NCI-H1417 treated with DMSO at 0.1 percent for 48 hours (cell line): ENCODE results near the gene NPY4R.
"Not testable (repeated sequence)": the region's sequence is repeated elsewhere in the genome, so short reads cannot be mapped to it uniquely, and the experiment has no call there.

Experiments used
- DNase-seq: peaks from one replicate; lab custom pipeline; 2025; lab: John Stamatoyannopoulos, UW

Gene NPY4R, protein sequence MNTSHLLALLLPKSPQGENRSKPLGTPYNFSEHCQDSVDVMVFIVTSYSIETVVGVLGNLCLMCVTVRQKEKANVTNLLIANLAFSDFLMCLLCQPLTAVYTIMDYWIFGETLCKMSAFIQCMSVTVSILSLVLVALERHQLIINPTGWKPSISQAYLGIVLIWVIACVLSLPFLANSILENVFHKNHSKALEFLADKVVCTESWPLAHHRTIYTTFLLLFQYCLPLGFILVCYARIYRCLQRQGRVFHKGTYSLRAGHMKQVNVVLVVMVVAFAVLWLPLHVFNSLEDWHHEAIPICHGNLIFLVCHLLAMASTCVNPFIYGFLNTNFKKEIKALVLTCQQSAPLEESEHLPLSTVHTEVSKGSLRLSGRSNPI

DNA sequence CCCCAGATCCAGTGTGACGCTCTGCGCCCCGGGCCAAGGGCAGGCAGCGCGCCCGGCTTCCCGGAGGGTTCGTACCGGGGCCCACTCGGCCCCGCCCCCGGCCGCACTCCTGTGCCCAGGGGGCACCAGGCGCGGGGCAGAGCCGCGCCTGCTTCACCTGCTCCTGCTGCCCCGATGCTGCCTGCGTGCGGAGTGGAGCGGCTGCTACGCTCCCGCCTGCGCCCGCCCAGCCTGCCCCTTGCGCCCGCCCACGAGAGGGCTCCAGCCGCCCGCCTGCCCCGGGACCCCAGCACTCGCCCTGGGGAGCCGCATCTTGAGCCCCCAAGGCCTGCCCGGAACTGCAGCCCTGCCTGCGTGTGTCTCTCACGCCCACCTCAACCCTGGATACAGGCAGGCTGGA, at the start of gene NPY4R:
Gene NPY4R, minus strand, starts transcription at position 194 of the 400 bp plus-strand sequence. CDS start 3,323 bp downstream, outside the sequence.
- not testable (repeated sequence) for DNase-seq

DNA sequence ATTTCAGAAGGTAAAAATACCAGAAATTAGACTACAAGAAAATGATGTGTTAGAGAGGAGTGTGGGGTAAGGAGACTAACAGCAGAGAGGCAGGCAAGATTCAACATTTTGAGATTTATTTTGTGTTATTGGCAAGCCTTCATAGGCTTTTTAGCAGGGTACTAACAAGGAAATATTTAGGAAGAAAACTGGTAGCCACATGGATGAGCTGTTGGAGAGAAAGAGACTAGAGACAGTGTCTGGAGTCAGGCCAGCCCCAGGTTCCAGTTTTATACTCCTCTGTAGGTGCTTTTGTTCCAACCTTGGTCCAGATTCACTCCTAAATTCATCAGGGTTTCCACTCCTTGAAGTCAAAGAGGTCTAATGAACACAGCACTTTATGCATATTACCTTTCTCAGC, 49.6 kb upstream of the NPY4R start:
- DNase-seq, result no peak

DNA sequence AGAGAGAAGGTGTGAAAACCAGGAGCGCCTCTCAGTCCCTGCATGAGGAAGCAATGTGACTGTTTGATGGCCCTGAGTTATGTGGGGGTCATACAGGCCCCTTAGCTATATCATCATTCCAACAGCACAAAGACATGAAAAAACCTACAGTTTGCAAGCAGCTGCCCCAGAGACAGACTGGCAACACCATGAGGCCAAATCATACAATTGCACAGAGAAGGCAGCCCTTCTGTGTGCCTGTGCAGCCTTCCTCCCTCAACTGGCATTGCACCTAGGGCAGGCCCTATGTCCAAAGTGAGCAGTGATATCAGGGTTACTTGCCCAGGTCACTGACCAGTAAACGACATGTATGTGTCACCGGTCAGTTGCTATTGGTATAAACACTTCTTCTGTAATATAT, 49.1 kb upstream of the NPY4R start:
- DNase-seq, result no peak

DNA sequence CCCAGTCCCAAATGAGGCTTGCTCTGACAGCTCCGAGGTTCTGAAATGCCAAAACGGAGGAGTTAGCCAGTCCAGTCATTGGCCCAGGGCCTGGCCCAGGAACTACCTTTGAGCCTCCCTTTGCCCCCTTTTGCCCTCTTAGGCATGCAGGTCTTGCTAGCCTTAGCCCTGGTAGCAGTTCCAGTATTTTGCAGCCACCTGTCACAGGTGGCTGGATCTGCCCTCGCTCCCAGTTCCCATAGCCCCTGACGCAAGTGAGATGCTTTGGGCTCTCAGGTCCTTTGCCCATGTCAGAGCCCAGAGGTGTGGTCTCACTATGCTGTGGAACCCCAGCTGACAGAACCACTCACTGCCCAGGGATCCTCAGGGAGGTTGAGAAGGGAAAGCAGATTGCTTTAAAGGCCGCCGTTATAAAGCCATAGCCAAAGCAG, 48.7 kb upstream of the NPY4R start:
- DNase-seq, result no peak

DNA sequence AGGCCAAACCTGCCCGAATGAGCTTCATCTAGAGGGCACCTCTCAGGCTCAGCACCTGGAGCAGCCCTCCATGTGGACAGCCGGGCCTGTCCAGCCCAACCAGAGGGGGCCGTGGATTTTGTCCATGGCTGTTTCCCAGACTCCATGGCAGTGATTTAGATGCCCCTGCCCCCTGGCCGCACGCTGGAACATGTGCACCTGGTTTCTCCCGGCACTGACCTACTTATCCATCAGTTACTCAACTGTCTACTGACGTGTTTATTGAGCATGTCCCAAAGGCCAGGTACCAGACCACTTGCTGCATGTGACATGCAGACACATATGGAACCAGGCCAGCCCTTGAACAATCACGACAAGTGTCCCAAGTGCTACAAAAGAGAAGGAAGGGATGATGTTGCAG, 47.6 kb upstream of the NPY4R start:
- DNase-seq, result not testable (repeated sequence)

DNA sequence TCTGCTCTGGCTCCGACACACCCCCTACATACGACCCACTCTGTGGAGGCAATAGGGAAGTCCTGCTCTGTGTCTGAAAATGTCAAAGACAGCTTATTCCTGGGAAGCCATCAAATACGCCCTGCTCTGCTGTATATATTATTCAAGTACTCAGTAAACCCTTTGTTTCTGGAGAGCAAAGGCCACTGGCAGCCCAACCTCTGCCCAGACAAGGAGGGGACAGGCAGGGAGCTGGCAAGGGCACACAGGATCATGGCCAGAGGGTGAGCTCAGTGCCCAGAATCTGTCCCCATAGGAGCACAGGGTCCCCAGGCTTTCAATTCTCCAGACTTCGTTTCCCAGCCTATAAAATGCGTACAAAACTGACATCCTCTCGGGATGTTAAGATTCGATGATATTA, 47.0 kb upstream of the NPY4R start:
- not testable (repeated sequence) for DNase-seq

DNA sequence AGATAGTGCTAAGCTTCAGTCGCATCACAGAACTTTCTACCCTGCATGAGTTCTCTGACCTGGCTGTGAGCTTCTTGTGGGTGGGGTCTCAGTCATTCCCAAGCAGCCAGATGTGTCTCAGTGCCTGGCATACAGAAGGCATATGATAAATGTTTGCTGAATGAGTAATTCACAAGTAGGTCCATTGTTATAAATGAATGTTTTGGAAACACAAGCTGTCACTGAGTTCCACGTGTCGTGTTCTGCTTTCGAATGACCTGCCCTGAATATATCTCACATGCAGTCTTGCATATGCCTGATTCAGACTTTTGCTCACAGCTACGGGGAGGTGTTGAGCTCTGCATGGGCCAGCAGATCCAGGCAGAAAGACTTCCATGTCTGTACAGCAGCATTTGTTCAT, 46.2 kb upstream of the NPY4R start:
- DNase-seq, result not testable (repeated sequence)

DNA sequence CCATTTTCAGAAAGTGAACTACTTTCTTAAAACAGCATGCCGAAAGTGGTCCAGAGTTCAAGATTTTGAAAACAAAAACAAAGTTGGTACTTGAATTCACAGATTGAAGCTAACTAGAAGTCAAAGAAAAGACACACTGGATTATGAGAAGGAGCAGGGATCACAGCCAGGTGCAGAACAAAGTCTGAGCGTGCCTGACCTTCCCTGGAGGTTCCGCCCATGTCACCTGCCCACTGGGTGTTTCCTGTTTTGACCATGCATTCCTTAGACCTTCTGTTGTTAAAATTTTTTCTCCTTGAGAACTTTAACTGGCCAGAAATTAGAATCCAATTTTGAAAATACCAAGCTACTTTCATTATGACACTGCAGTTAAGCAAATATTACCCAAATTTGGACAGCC, 34.2 kb upstream of the NPY4R start:
- not testable (repeated sequence) for DNase-seq

DNA sequence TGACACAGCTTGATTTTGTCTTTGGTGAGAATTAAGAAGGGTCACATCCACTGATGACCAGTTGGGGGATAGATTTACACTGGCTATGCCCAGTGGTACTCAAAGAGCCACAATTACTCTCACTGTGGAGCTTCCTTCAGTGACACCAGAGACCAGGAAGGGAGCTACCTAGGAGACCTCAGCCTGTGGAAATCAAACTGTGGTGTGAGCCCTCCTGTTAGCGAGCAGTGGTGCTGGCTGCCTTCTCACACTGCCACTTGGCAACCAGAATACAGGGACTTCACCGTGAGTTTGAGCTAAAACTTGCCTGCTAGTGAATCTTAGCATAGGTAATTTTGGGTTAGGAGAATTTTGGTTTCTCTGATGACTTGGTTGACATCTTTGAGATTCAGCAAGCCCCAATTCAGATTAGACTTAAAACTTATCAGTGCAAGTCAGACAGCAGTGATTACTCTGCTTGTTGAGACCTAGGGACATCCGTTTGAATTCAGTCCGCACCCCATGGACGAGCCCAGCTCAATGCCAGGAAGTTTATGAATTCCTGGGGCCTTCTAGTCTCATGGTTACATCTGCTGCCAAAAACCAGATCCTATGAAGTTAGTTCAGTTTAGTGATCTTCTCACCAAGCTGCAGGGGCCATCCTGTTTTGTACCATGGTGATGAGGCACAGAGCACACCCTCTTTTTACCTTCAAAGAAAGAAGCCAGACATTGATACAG, 33.4 kb upstream of the NPY4R start:
- DNase-seq, result not testable (repeated sequence)

DNA sequence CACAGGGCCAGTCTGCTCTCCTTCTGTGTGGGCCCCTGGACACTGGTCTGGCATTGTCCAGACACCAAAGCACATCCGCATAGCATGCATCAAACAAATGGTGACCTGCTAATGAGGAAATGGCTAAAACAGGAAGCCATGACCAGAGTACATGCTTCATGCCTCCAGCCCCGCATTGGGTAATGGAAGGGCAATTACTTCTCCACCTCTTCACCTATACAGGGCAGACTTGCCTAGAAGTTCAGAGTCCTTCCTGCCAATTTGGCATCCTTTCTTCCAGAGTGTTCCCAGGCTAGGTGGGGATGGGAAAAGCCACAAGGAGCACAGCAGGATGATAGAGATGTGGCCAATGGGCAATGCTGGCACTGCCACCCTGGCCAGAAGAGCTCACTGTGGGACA, 32.1 kb upstream of the NPY4R start:
- not testable (repeated sequence) for DNase-seq

DNA sequence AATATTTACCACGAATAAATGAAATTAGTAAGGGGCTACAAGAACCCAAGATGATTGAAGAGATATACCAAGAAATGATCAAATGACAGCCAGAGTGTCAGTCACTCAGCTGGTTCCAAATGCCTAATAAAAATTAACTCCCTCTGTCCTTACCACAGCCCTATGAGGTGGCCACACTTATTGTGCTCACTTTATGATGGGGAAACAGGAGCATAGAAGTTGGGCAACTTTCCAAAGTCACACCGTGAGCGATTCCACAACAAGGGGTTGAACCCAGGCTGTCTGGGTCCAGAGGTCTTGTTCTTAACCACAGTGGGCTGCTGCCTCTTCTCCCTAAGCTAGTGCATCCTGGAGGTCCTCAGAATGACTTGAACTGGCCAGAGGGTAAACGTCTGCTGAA, 31.6 kb upstream of the NPY4R start:
- DNase-seq, result not testable (repeated sequence)

DNA sequence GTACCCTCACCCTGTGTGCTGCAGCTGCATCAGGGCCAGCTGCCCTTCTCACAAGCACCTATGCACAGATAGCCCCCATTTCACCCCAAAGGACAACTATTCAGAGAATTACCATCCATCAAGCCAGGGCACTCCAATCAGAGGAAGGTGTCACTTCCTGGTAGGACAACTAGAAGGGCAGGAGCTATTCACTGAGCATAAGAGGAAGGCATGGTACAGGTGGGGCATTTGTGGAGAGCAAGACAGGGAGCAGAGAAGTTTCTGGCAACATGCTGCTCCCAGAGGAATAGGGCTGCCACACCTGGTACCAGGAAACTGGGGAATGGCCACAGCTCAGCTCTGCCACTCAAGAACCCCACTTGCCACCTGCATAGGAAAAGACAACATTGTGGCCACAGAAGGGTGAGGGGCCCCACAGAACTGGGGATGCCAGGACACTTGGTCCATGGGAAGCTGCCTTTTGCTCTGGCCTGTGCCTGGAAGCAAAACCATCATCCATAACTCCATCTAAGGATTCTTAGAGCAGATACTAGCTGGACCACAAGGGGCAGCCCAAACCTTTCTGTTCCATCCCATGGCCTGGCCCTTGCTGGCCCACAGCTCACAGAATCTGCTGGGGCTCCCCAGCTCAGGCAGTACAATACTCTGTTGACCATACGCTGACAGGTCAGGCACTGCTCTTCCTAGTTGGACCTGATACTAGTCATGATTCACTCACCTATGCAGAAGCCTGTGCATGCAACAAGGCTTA, 25.8 kb upstream of the NPY4R start:
- not testable (repeated sequence) for DNase-seq

DNA sequence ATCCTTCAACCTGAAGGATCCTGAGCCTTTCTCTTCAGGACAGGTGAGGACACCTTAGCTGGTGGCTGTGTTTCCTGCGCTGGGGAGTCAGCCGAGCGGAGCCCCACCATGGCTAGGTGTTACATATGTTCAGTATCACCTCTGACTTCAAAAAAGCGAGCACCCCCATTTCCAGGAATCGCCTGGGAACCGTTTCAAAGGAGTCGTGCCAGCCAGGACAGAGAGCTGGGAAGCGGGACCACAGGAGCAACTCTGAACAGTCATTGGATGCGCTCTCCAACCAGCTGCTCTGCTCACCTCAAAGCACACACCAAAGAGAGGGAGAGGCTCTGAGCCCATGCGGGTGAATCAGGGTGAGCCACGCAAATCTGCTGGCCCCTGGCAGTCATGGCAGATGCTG, 24.5 kb upstream of the NPY4R start:
- DNase-seq, result not testable (repeated sequence)

DNA sequence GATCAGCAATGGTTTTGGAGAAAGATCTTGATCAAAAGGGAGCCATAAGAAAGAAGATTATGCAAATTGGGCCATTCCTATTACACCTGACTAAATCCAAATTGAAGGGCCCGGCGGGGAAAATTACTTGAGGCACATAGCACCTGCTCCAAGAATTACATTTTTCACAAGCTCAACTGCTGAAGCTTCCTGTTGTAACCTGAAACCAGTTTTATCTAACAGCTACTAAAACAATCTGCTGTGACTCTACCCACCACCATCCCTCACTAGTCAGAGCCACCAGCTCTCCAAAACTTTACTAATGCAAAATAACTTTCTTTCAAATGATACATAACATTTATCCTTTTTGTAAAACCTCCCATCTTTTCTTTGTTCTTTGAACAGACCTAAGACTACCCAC, 20.7 kb upstream of the NPY4R start:
- not testable (repeated sequence) for DNase-seq

DNA sequence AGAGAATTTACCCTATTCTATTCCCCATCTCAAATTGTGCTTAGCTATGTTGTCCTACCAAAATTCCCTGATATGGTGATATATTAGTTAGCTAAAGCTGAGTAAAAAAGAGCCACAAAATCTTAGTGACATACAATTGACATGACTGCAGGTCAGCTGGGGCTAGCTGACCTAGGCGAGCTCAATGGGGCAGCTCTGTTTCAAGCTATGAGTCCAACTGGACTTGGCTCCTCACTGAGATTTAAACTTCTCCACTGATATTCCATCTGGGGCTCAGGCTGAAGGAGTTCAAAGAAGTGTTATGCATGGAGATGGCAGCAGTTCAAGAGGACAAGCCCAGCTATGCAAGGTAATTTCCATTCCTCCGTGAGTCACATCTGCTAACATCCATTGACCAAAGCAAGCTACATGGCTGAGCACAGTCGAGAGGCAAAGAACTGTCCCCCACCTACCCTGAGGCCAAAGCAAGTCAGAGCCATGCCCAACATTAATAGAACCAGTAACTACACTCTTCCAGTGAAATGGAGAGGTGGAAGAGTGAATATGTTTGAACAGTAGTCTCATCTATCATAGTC, 9.1 kb upstream of the NPY4R start:
- not testable (repeated sequence) for DNase-seq

DNA sequence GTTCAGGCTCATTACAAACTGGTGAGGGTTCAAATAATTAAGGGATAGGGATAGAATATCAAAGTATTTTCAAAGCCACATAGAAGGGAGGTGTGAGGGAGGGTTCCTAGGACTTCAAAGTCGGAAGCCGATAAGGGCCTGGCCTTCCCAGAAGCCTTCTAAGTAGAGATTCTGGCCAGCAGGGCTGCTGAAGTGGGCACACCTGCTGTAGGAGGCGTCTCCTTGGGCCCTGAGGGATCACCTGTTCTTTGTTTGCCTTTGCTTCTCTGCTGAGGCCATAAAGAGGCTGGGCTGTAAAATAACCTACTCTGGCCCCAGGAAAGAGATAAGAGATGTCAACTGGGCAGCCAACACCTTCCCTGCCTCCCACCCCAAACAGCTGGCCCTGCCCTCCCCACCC, 8.0 kb upstream of the NPY4R start:
- DNase-seq, result not testable (repeated sequence)

DNA sequence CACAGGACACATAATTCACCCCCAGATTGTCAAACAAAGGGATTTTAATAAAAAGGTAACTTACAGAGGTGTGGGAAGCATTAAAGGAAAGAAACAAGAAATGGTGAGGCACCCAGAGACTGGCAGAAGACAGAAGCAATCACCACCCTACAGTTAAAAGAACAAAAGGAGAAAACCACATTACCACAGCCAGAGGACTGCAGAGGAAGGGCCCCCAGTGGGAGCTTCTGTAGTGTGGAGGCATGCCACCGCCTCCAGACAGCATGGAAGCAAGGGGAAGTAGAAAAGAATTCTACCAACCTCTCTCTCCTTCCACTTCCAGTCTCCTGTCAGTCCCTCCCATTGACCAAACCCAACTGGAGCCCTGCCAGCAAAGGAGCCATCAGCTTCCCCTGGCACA, 4.4 kb upstream of the NPY4R start:
- DNase-seq, result not testable (repeated sequence)

DNA sequence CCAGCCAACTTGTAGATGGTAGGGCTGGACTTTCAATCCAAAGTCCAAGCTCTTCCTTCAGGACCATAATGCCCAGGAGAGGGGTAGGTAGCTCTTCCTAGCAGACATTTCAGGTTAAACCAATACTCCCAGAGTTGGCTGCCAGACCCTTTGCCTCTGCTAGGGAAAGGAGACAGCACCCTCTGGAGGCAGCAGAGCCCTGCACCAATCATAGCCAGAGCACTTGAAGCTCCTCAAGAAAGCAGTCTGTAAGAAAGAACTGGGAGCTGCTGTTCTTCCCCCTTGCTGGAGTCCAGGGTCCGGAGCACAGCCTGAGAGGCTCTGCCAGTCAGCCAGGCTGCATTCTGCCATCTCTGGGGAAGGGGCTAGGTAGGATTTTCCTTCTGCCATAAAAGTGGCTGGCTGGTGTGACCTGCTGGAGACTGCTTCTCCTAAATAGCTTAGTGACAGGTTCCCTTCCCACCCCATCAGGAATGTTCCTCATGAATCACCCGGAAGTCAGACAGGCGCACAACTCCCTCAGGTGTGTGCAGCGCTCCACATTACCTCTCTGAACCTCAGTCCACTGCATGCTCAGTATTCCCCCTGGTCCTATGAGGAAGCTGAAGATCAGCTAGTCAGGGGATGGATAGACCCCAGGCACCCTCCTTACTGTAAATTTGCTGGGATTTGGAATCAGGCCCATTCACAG, 2.5 kb upstream of the NPY4R start:
- not testable (repeated sequence) for DNase-seq

DNA sequence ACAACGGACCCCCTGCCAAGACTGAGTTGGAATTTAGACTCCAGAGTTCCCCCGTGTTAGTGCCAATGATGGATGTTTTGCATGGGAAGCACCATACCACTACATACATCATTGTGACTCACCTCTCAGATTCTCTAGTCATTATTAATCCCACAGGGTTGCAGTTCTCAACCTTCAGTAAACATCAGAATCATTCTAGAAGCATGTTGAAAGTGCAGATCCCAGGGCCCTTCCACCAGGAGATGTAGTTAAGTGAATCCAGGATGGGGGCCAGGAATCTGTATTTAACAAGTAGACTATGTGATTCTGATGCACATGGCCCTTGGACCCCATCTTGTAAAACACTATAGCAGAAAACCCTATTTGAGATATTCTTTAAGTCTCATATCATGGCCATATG, 2.1 kb downstream of the NPY4R start:
- not testable (repeated sequence) for DNase-seq

DNA sequence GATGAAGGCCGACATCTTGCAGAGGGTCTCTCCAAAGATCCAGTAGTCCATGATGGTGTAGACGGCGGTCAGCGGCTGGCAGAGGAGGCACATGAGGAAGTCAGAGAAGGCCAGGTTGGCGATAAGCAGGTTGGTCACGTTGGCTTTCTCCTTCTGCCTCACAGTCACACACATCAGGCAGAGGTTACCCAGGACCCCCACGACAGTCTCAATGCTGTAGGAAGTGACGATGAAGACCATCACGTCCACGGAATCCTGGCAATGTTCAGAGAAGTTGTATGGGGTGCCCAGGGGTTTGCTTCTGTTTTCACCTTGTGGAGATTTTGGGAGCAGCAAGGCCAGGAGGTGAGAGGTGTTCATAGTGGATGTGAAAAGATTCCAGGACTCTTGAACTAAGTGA, 3.5 kb downstream of the NPY4R start:
- not testable (repeated sequence) for DNase-seq

DNA sequence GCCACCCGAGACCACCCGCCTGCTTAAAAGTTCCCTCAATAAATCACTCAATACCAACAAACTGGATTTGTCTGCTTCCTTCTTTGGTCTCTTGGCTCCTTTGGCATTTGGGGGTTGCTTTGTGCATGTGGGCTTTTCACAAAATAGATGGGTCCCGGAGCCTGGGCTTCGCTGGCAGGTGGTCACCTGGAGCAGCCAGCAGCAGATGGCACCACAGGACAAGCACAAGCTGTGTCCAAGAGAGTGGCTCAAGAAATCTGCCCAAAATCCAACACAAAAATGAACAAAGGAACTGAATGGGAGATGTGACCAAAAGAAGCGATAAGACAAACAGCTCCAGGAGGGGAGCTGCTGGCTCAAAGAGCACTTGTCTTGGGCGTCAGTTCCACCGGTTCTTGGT, 6.2 kb downstream of the NPY4R start:
- not testable (repeated sequence) for DNase-seq

DNA sequence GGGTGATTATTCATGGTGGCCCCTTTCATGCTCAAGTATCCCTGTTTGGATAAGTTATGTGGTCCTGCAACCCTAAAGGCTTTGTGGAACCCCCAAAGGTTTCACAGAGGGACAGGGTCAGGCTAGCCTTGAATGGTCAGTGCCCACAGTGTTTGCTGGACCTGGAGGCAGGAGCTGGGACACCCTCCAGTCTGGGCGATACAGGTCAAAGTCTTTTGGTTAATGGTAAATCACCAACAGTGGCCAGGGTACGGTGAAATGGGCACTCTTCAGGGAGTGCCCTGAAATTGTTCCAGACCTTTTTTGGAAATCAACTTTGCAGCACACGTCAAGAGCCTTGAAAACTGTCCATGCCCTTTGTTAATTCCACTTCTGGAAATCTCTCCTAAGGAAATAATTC, 8.7 kb downstream of the NPY4R start:
- not testable (repeated sequence) for DNase-seq
